HepG2 (cell line): ENCODE results near the gene CEP89. TPM values are rescaled to one million over a fixed set of nuclear protein-coding genes. Genes with fewer than 3 reads are reported as not detected.

Experiments used
- AGO2 ChIP-seq: fragments of 200-400 bp; formaldehyde crosslinking; optimal IDR thresholded peaks from 2 replicates; pipeline ENCODE3; 2017; ENCODE audit warnings: mild to moderate bottlenecking, low read depth, low read length, moderate library complexity
- CREB3 ChIP-seq: sonication (generic); formaldehyde crosslinking; IDR thresholded peaks from 2 replicates; pipeline ENCODE4 v1.5.0; 2020; ENCODE audit warnings: missing genetic modification reagents
- DZIP1 ChIP-seq: sonication (generic); formaldehyde crosslinking; IDR thresholded peaks from 2 replicates; pipeline ENCODE4 v1.5.0; 2020; ENCODE audit warnings: mild to moderate bottlenecking, missing genetic modification reagents
- GTF2F1 ChIP-seq: fragments of 150-350 bp; IDR thresholded peaks from 2 replicates; pipeline ENCODE4 v1.6.1; 2014; ENCODE audit warnings: low read length
- KAT8 ChIP-seq: IDR thresholded peaks from 2 replicates; pipeline ENCODE4 v1.6.1; 2016; ENCODE audit warnings: missing genetic modification reagents, missing compliant biosample characterization
- KLF12 ChIP-seq: sonication (generic); formaldehyde crosslinking; IDR thresholded peaks from 2 replicates; pipeline ENCODE4 v1.4.0; 2020; ENCODE audit warnings: missing genetic modification reagents, borderline replicate concordance
- KLF15 ChIP-seq: sonication (generic); formaldehyde crosslinking; IDR thresholded peaks from 2 replicates; pipeline ENCODE4 v1.8.1; 2023; ENCODE audit warnings: borderline replicate concordance, mild to moderate bottlenecking, inconsistent platforms, missing genetic modification reagents, mixed read lengths
- MAFF ChIP-seq: IDR thresholded peaks from 2 replicates; pipeline ENCODE4 v1.6.1; 2011; ENCODE audit warnings: low read depth, low read length, improper control_type of control experiment
- SSRP1 ChIP-seq: IDR thresholded peaks from 2 replicates; pipeline ENCODE4 v1.6.1; 2016; ENCODE audit warnings: control low read depth
- TEAD3 ChIP-seq: optimal IDR thresholded peaks from 2 replicates; pipeline ENCODE3; 2016; ENCODE audit warnings: borderline replicate concordance
- ZBTB14 ChIP-seq: sonication (generic); formaldehyde crosslinking; IDR thresholded peaks from 2 replicates; pipeline ENCODE4 v1.4.0; 2020; ENCODE audit warnings: missing genetic modification reagents
- ZBTB26 ChIP-seq: IDR thresholded peaks from 2 replicates; pipeline ENCODE4 v1.6.1; 2016; ENCODE audit warnings: missing compliant biosample characterization, missing genetic modification reagents, borderline replicate concordance
- ZBTB38 ChIP-seq: sonication (generic); formaldehyde crosslinking; IDR thresholded peaks from 2 replicates; pipeline ENCODE4 v1.5.1; 2020; ENCODE audit warnings: mild to moderate bottlenecking, missing genetic modification reagents
- ZBTB39 ChIP-seq: sonication (generic); formaldehyde crosslinking; IDR thresholded peaks from 2 replicates; pipeline ENCODE4 v1.5.0; 2020; ENCODE audit warnings: missing genetic modification reagents
- ZBTB43 ChIP-seq: sonication (generic); formaldehyde crosslinking; conservative IDR thresholded peaks from 2 replicates; pipeline ENCODE4 v1.4.0; 2020; ENCODE audit warnings: missing genetic modification reagents
- polyA plus RNA-seq, 8 experiments: library from polyadenylated mRNA; depleted of rRNA in 3 of 8; stranded (reverse) in 7 of 8; unstranded in 1 of 8; fragments of >200 nt; fragmentation: Illumina TruSeq in 4 of 8; extraction: Trizol in 4 of 8; gene quantifications; 2 replicates each; pipeline versions ENCODE4 v1.2.1 to v1.2.3, GENCODE V29; 2011 to 2016; ENCODE audit warnings: low read depth in 4 of 8, missing spikeins in 1 of 8, mixed read lengths in 1 of 8; ENCODE audit not compliant: insufficient read depth in 1 of 8
- total RNA-seq, 5 experiments: library from RNA; depleted of rRNA; stranded (reverse); fragments of >200 nt; fragmentation: Illumina TruSeq; extraction: Trizol; gene quantifications; 2 replicates each; pipeline ENCODE4 v1.2.3, GENCODE V29; 2016; ENCODE audit warnings: low read depth in 1 of 5

Gene CEP89
- total and polyA plus RNA-seq, 2 of the 13 experiments (the other 11 are each of a cell fraction or from before 2014, with no cell fraction given): 7.2 to 10.9 TPM

GRCh38 chr19:32877977-32878745 is 93.6 kb downstream of the CEP89 start (continued):
- TF ChIP-seq DZIP1 (no peak), KLF12 (CRISPR knock-in tag) (no peak), ZBTB14 (CRISPR knock-in tag) (no peak), MAFF (no peak), SSRP1 (CRISPR knock-in tag) (no peak), ZBTB26 (no peak), CREB3 (CRISPR knock-in tag) (no peak), KLF15 (CRISPR knock-in tag) (no peak), TEAD3 (CRISPR knock-in tag) (peak; percentile 10), AGO2 (no peak), ZBTB38 (no peak), KAT8 (CRISPR knock-in tag) (no peak), ZBTB43 (no peak), ZBTB39 (CRISPR knock-in tag) (no peak), GTF2F1 (no peak)
